ENCODE results near the gene BRAT1.

Gene BRAT1

DNA sequence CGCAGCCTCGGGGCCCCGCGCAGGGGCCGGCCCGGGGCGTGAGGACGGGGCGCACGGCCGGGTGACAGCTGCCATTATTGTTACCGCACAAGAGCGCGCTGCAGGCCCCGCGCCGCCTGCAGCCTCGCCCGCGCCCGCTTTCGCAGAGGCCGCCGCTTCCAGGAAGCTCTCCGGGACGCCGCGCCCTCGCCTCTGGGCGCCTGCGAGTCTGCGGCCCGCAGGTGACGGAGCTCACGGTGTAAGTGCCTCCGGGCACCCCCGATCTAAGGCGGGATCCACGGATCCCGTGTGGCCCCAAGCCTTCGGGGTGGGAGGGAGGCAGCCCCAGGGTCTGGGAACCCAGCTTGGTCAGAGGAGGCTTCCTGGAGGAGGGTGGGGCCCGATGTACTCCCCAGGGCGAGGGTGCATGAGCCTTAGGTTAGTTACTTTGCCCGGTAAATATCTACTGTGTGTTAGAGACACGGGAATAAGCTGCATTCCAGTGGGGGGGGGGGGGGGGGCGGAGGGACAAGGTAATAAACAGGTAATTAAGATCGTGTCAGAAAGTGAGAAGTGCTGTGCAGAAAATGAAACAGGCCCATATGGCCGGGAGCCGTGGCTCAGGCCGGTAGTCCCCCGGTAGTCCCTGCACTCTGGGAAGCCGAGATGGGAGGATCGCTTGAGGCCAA, 4.1 kb upstream of the BRAT1 start:
- DNase-seq = peak; percentile 23

DNA sequence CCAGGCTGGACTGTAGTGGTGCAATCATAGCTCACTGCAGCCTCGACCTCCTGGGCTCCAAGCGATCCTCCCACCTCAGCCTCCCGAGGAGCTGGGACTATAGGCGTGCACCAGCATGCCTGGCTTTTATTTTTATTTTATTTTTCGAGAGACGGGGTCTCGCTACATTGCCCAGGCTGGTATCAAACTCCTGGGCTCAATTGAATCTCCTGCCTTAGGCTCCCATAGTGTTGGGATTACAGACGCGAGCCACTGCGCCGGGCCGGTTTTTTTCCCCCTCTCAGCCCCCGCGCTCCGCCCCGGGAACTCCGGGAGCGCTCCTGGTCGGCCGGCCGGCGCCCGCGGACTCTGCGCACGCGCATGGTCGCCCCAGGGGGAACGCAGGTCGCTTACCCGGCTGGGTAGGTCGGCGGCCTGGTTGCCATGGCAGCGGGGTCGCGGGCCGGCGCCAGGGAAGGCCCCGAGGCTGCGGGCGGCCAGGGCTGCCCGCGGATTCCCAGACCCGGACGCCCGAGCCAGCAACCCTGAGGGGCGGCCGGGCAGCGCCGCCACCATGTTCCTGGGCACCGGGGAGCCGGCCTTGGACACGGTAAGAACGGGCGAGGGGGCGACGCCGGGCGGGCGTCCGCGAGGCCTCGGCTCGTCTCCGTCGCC, 3.4 kb upstream of the BRAT1 start, which contains the start of gene IQCE:
Gene IQCE, plus strand, starts transcription at position 351 of the 654 bp plus-strand sequence. Its CDS starts 203 bp downstream, at position 554.
- DNase-seq = peak; percentile 79

DNA sequence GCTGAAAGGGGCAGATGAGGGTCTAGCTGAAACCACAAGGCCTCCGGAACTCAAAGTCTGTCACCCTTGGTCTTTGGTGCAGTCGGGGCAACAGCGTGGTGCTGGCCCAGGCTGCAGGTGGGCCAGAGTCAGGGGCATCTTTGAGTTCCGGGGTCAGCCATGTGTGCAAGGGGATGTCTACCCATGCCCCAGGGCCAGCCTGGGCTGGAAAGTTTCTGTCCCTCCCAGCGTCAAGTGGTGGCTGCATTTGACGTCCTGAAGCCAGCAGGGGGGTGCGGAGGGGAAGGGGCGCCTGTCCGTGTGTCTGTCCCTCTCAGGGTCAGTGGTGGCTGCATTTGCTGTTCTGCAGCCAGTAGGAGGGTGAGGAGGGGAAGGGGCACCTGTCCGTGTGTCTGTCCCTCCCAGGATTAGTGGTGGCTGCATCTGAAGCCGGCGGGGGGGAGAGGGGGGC, 638 bp downstream of the BRAT1 start:
- peak; percentile 10 for DNase-seq

DNA sequence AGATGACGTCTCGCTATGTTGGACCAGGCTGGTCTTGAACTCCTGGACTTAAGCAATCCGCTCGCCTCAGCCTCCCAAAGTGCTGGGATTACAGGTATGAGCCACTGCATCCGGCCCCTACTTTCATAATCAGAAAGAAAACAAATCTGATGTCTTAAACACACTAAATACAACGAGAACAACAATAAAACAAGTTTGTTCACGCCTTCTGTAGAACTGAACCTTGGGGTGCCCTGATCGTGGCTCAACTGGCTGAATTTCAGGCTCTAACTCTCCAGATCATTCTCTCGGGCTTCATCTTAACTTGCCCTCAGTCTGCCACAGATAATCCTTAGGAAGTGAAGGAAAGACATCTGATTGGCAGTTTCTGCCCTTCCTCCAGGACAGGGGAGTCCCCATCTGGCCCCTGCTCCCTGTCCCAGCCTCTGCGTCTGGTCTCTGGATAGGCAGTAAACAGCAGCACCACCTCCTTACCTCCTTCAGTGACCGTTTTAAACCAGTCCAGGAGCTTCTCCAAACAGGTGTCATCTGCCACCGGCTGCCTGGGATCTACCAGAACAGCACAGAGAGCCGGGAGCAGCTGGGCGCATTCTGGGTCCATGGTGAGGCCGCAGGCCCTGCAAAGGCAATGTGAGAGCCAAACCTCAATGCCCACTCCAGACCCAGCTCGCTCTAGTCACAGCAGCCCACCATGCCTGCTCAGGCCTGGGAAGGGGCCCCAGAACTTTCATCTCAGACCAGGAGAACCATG, 1.3 kb downstream of the BRAT1 start:
- DNase-seq = peak; percentile 9

DNA sequence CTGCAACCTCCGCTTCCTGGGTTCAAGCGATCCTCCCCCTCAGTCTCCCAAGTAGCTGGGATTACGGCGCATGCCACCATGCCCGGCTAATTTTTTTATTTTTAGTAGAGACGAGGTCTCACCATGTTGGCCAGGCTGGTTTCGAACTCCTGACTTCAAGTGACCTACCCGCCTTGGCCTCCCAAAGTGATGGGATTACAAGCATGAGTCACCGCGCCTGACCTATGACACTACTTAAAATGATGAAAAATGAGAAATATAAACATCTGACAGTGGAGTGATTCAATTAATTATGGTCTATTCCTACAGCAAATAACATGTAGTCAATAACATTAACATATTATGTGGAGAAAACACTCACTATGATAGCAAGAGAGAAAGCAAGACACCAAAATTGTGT, 2.2 kb downstream of the BRAT1 start:
- no peak for DNase-seq

DNA sequence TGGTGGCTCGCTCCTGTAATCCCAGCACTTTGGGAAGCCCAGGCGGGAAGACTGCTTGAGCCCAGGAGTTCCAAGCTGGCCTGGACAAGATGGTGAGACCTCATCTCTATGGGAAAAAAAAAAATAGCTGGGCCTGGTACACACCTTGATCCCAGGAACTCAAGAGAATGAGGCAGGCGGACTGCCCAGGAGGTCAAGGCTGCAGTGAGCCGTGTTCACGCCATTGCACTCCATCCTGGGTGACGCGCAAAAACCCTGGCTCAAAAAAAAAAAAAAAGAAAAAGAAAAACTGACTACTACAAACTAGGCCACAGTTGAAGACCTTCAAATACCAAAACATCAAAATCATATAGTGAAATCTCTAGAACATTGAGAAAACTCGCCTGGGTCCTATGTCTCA, 3.9 kb downstream of the BRAT1 start:
- DNase-seq = no peak

DNA sequence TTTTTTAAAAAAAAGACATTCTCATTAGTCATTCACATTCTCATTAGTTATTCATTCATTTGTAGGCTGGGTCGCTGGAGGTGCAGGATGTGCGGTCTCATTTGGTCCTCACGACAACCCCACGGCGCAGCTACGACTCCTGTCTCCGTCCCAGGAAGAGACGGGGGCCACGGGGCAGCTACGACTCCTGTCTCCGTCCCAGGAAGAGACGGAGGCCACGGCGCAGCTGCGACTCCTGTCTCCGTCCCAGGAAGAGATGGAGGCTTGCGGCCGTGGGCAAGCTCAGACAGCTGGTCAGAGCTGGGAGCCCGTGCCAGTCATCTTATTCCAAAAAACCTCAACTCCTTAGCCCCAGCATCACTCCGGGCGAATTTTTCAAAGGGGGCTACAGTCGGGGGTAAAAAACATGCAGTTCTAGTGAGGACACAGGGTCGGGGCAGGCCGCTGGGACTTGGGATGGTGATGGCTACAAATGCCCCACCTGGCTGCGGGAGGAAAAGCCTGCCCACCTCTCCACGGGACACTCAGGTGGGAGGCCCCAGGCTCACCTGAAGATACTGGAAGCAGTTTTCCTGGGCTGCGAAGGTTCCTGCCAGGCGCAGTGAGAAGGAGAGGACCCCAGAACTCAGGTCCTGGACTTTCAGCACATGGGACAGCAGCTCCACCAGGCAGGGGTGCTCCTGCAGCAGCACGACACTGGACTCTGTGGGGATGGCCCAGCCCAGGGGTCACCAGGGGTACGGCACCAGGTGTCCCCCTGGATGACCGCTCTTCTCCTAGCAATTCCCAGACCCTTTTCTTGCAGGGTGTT, 8.3 kb downstream of the BRAT1 start:
- no peak for DNase-seq

DNA sequence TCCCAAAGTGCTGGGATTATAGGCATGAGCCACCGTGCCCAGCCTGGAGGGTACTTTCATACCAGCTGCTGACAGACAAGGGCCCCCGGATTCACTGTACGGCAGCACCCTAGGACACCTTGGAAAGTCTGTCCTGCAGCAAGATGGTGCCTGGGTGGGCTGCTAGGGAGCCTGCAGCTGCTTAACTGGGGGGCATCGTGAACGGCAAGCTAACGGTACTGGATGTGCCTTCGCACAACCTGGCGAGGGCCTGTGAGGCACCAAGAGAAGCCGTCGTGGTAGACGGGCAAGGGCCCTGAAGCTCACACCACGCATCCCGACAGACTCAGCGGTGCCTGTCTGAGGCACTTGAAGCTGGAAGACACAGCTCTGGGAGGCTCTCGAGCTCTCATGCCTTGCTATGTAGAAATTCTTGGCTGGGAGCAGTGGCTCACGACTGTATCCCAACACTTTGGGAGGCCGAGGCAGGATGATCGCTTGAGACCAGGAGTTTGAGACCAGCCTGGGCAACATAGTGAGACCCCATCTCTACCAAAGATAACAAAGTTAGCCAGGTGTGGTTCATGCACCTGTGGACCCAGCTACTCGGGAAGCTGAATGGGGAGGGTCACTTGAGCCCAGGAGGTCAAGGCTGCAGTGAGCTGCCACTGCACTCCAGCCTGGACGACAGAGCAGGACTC, 9.4 kb downstream of the BRAT1 start:
- no peak for DNase-seq

DNA sequence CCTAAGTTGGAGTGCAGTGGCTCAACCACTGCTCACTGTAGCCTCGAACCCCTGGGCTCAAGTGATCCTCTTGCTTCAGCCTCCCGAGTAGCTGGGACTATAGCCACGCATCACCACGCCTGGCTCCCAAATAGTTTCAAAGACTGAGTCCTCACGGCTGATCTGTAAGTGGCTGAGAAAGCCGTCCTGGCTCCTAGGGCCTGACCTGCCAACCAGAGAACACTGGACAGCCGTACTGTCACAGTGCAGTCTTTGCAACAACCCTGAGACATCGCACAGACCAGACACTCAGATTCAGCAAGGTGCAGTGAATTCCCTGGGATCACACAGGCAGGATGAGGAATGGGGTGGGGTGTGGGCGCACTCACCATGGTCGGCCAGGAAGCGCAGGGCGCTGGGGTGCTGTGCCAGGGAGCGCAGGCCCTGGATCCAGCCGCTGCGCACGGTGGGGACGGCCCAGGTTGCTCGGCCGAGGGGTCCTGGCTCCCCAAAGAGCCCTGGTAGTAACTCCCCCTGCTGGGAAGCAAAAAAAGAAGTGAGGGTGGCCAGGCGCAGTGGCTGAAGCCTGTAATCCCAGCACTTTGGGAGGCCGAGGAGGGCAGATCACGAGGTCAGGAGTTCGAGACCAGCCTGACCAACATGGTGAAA, 10.7 kb downstream of the BRAT1 start:
- no peak for DNase-seq

DNA sequence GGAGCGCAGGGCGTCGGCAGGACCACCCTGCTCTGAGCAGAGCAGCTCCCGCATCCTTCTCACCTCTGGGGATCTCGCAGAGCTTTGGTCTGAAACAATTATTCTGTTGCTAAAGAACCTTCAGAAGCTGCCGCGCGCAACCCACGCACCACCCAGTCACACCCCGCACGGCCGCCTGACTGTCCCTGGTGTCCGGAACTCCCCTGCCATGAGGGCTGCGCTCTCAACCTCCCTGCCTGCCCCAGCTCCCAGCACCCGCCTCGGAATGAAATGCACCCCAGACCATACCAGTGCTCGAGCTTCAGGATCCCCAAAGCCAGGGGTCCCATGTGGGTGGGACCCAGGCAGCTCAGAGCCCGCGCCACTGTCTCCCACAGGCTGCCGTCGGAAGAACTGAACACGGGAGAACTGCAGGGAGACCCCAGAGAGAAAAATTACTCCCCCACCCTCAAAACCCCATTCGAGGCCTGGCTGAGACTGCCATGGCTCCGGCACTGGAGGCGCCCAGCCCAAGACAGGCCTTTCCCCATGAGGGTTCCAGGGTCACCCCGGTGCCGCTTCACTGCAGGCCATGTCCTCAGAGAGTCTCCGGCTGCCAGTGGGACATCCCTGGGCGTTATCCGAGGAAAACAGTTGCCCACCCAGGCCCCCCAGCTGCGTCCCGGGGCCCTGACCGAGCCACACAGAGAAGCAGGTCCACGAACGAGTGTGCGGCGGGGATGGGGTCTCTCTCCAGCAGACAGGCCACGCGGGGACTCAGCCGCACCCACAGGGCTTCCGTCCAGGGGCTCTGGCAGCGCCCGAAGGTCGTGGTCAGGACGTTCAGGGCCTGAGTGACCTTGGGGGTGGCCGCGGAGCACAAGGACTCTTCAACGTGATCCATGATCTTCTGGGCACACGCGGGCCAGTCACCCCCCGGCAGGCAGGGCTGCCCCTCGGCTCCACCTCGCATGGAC, 12.1 kb downstream of the BRAT1 start:
- no peak for DNase-seq

DNA sequence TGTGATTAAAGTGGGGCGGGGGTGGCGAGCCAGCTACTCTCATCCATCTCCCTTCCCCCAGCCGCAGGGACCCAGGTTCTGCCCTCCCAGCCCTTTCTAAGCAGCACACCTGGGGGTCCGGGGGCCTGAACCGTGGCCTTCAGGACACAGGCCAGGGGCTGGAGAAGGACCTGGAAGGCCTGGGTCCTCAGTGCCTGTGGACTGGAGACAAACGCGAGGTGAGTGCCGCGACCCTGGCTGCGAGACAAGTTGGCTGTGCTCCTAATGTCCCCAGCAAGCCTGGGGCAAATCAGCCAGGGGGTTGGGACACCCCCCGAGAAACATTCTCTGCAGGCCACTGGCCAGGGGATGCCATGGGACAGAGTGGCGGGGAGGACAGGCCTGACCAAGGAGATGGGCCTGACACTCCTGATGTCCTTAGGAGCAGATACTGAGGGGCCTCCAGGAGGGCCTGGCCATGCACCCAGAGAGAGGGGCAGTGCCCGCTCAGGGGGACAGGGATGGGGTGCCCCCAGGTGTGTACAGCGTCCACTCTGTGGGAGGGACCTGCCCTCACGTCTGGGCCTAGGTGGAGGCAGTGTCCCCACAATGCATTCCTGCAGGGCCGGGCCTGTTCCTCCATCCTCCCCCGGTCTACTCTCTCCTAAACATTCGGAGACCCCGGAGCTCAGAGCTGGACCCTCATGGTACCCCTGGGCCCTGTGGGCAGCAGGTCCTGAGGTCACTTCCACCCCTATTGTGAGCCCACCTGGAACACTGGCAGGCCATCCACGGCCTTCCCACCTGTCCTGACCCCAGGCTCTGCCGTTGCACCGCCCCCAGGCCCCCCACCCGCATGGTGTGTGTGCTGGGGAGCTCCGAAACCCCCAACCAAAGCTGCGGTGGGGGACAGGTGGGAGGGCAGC, 13.1 kb downstream of the BRAT1 start:
- no peak for DNase-seq

DNA sequence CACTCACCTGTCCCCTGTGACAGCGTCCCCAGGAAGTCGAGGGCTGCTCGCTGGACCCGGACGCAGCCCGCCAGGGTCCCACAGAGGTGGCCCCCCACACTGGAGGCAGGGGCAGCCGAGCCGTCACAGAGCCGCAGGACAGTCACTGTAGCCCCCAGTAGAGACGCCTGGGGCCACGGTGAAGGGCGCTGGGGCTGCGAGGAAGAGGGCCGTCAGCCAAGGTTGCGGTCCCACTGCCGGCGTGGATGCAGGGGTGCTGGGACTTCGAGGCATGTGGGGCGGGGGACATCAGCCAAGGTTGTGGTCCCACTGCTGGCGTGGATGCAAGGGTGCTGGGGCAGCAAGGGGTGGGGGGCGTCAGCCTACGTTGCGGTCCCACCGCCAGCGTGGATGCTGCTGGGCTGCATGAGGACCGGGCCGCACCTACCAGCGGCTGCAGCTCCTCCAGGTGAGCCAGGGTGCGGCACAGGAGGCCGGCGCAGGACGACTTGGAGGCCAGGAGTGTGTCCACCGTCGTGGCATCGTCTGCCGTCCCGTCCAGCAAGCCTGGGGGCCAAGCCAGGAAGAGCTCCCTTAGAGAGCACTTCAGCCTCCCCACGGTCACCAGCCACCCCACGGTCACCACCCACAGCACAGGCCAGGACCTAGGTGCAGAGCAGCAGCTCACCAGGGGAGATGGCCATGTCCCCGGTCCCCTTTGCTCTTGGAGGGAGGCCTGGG, 13.9 kb downstream of the BRAT1 start:
- no peak for DNase-seq

DNA sequence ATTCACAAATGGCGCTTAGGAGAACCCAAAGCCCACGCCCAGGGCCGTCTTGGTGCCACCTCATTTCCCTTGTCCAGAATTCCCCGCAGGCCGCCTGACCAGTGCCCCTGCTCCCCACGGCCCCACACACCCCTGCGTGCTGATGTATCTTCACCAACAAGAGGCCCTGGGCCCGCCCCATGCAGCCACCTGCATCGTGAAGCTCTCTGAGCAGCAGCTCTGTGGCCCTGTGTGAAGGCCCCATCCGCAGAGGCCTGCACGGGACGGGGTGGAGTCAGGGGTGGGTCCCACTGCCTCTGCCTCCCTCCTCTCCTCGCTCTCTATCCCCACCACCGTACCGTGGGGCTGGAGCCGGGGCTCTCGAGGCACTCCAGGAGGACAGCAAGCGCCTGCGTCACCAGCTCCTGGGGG, 14.7 kb downstream of the BRAT1 start:
- DNase-seq = no peak

DNA sequence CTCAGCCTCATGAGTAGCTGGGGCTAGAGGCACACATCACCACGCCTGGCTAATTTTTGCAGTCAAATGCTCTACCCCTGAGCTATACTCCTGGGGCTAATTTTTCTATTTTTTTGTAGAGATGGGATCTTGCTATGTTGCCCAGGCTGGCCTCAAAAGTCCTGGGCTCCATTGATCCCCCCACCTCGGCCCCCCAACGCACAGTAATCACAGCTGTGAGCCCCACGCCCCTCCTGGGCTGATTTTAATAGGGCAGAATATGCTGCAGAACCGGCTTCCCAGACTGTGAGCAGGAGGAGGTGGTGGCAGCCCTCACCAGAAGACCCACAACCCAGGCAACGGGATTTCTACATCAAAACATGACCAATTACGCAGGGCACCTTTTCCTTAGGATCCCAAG, 15.2 kb downstream of the BRAT1 start:
- DNase-seq = no peak

DNA sequence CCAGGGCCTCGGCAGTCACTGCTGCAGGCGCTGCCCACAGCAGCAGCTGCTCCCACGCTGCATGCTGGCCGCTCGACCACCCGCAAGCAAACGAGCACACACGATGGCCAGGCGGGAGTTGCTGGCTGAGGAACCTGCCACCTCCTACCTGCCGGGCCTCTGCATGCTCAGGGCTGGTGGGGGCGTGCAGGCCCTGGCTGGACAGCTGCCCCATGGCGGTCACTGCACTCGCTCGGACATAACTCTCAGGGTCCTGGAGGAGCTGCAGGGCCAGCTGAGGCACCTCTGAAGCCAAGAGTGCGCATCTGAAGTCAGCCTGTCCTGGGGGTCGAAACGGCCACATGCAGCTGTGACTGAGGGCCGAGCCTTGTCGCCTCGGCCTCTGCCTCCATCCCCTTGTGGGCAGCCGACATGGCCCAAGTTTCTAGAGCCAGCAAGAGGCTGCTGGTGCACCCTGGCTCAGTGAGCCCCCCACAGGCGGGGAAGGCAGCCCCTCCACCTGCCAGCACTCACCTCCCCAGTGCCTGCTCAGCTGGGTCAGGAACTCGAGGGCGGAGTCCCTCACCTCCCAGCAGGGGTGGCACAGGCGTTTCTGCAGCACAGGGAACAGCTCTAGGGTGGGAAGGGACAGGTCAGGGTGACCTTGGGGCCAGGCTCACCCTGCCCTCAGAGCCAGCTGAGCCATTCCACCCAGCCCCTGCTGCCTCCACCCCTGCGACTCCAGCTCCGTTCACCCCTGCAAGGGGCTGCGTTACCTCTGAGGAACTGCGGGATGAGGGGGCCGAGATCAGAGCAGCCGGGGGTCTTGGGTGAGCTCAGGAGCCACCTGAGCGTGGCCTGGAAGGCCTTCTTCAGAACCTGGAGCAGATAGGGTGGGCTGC, 16.1 kb downstream of the BRAT1 start:
- DNase-seq = no peak

DNA sequence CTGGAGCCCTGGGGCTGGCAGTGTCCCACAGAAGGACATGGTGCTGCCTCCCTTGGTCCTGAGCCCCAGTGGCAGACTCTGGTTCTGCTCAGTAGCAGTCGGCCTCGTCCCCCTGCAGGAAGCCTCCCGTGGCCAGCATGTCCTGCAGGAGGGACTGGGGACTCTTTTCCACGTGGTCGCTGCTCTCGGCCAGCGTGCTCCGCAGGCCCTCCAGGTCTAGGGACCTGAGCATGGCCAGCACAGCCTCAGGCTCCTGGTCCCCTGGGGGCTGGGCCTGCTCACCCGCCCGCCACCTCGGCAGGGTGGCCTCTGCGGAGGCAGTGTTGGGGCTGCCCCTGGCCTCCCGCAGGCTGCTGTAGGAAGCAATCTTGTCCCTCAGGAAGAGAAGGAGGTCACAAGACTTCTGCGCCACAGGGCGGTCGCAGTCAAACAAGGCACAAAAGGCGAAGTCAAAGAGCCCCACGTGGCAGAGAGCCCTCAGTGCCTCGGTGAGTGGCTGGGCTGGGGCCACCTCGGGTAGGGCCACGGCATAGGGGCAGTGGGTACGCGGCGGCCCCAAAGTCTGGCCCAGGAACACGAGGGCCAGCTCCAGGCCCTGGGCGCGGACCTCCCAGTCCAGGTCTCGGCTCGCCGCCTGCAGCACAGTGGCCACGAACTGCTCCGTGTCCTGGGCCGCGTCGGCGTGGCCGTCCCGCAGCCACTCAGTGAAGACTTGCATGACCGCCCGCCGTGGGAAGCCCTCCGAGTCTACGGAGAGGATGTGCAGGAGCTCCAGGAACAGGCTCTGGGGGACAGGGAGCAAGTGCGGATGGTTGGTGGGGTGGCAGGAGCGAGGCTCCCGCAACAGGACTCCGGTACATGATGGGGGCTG, 17.1 kb downstream of the BRAT1 start:
- DNase-seq = no peak

Measured in hematopoietic multipotent progenitor cell treated with erythropoietin and hydrocortisone succinate and interleukin-3 and kit ligand, for 8 days (in vitro differentiated cells).